Right lobe of liver (tissue), 4 donors: ENCODE data around the gene TNS4.

Experiments
- CTCF ChIP-seq, 4 donors: fragments of 200-600 bp in 3 of 4; fragments of 450-650 bp in 1 of 4; IDR thresholded peaks; one replicate each; pipeline versions ENCODE4 v1.5.1 to v1.8.0; 2016 to 2022; ENCODE audit warnings: antibody characterized with exemption in 4 of 4, mild to moderate bottlenecking in 2 of 4
- POLR2A ChIP-seq: fragments of 450-650 bp; IDR thresholded peaks from one replicate; pipeline ENCODE4 v1.6.1; 2017; ENCODE audit warnings: antibody characterized with exemption, mild to moderate bottlenecking
- donor health status: DM: no; HTN: no; CAD: no.
- donor health status: DM: no; HTN: no; CAD: no.
- donor health status: DM: no; HTN: yes; CAD: no.

GRCh38 chr17:40487371-40488020 is 13.9 kb downstream of the TNS4 start:
- TF ChIP-seq POLR2A (no peak), CTCF (IDR thresholded peaks at IDR 0.05) (no peak)
